ENCODE measurements around the gene KPNB1.

DNA sequence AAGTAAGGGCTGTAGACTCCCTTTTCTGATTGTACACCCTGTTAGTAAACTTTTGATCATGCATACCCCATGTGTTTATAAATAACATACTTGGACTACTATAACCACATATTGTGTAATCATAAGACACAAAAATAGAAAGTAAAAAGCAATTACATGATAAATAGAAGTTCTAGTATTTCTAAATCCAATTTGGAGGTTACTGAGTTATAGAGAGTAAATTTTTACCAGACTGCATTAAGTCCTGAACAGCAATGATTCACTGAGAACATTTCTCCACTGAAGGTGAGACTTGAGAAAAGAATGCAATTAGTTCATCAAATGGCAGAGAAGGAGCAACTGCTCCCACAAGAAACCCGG lies 36.5 kb downstream of the KPNB1 start:
- no peak for TF ChIP-seq CTCF (IDR thresholded peaks at IDR 0.05)
- no peak for TF ChIP-seq POLR2A (IDR thresholded peaks at IDR 0.05)

Measured in Peyer's patch (tissue), 4 donors.